ENCODE results near the gene CNTRL.
A peak's percentile ranks its signal among the peaks of the same experiment; 100 is the strongest.

Gene CNTRL

DNA sequence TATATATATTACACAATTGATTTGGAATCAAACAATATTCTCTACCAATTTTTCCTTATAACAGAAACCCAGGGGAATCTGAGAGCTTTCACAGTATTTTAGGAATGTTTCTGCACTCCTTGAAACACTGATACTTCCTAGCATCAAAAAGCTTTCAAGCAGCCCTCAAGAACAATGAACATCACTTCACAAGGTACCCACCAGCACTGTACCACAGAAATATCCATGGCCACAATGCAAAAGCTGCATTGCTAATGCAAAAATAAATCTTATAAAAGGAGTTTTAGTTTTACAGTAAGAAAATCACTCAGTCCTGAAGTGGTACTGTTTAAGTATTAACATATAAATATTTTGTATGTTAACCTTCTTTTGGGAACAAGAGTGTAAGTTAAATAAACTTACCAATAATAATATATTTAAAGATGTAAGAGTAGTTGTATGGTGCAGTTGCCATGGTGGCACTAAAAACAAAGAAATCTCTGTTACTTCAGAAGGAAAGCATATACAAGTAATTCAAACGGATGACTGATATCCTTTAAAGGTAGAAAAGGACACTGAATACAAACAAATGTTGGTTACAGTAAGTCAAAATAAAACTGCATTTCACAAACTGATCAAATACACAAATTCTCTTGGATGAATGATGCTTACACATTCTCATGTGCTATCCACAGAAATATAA, 118.3 kb downstream of the CNTRL start:
- no peak overlapping the region for H3K4me3 ChIP-seq (ENCODE audit: low read depth, low read length)
- TF ChIP-seq, protein P1, sequence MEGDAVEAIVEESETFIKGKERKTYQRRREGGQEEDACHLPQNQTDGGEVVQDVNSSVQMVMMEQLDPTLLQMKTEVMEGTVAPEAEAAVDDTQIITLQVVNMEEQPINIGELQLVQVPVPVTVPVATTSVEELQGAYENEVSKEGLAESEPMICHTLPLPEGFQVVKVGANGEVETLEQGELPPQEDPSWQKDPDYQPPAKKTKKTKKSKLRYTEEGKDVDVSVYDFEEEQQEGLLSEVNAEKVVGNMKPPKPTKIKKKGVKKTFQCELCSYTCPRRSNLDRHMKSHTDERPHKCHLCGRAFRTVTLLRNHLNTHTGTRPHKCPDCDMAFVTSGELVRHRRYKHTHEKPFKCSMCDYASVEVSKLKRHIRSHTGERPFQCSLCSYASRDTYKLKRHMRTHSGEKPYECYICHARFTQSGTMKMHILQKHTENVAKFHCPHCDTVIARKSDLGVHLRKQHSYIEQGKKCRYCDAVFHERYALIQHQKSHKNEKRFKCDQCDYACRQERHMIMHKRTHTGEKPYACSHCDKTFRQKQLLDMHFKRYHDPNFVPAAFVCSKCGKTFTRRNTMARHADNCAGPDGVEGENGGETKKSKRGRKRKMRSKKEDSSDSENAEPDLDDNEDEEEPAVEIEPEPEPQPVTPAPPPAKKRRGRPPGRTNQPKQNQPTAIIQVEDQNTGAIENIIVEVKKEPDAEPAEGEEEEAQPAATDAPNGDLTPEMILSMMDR (IDR thresholded peaks at IDR 0.05; ENCODE audit: insufficient read depth, low read length, missing control alignments): no peak
- CTCF ChIA-PET: interaction anchor here (1.0 kb wide), 1 partner anchor 127 kb away, joined by 3 read pairs; no protein-coding TSS in a partner anchor
- POLR2A ChIA-PET: no interaction called here
- no peak for DNase-seq (ENCODE audit: low read depth, low spot score)

DNA sequence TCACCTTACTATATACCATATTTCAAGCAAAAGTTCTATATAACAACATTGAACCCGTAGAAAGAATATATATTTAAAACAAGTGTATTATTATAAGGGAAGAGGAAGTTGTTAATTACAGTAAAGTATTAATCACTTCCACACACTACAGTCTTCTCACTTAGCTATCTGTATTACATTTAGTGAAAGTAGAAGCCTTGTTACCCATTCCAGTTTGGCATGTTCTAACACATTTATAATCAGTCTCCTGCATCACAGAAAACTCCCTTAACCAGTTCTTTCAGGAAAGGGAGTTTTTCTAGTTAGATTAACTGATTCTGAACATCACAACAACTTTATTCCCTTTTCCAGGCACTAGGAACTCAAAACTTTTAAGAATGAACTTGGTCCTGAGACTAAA, 120.0 kb downstream of the CNTRL start:
- TF ChIP-seq, protein P1 (IDR thresholded peaks at IDR 0.05; ENCODE audit: insufficient read depth, low read length, missing control alignments): no peak
- no peak overlapping the region for H3K4me3 ChIP-seq (ENCODE audit: low read depth, low read length)
- ChIA-PET CTCF (interaction anchor here (1.3 kb wide), 1 partner anchor 84 kb away, joined by 3 read pairs; no protein-coding TSS in a partner anchor), POLR2A (no interaction called here)
- no peak for DNase-seq (ENCODE audit: low read depth, low spot score)

GRCh38 chr9:121196389-121196788, 121.6 kb downstream of the CNTRL start:
- TF ChIP-seq, protein P1 (IDR thresholded peaks at IDR 0.05; ENCODE audit: insufficient read depth, low read length, missing control alignments): no peak
- DNase-seq (ENCODE audit: low read depth, low spot score): no peak
- CTCF ChIA-PET: interaction anchor here (7.5 kb wide), 1 partner anchor 15 kb away, joined by 66 read pairs; no protein-coding TSS in a partner anchor
- POLR2A ChIA-PET: no interaction called here
- H3K4me3 ChIP-seq (ENCODE audit: low read depth, low read length): no peak overlapping the region

DNA sequence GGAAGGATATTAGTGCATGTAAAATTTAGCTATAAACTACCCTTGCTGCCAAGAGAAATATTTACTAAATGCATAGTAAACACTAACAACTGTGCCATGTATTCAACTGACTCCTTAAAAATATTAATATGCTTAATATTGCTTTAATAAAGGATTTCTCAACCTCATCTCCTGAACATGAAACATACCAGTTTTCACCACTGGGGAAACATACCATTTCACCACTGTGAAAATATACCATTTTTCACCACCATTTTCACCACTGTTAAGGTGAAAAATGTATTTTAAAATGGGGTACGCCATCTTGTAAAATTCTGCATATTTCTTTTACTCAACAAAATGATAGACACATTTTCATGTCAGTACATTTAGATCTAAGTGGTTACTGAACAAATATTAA, 122.4 kb downstream of the CNTRL start:
- TF ChIP-seq, protein P1 (IDR thresholded peaks at IDR 0.05; ENCODE audit: insufficient read depth, low read length, missing control alignments): no peak
- DNase-seq (ENCODE audit: low read depth, low spot score): no peak
- ChIA-PET CTCF (interaction anchor here (1.4 to 7.5 kb wide), 2 partner anchors 9 to 15 kb away, joined by 3 to 66 read pairs; no protein-coding TSS in a partner anchor), POLR2A (no interaction called here)
- no peak overlapping the region for H3K4me3 ChIP-seq (ENCODE audit: low read depth, low read length)

DNA sequence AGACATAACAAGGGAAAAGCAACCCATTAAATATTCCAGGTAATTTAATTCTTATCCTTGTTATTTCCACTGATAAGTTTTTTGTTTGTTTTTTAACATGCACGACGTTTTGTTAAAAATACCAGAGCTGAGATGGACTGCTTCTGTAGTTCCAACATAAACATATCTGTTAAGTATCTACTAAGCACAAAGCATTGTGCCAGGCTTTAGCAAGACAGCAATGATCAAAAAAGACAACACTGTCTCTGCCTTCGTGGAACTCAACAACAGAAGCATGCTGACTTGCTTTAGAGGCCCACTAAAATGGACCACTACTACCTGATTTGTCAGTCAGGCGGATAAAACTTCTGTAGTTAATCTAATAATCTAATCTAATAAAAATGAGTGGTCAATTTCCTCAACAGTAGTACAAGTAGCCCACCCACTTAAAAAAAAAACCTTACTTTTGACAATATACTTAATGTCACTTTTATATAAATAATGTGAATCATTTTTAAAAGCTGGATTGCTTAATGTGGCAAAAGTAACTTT, 123.8 kb downstream of the CNTRL start:
- CTCF ChIA-PET: interaction anchor here (0.6 to 7.5 kb wide), 8 partner anchors 8 to 122 kb away, joined by 3 to 66 read pairs (median 3); no protein-coding TSS in a partner anchor

DNA sequence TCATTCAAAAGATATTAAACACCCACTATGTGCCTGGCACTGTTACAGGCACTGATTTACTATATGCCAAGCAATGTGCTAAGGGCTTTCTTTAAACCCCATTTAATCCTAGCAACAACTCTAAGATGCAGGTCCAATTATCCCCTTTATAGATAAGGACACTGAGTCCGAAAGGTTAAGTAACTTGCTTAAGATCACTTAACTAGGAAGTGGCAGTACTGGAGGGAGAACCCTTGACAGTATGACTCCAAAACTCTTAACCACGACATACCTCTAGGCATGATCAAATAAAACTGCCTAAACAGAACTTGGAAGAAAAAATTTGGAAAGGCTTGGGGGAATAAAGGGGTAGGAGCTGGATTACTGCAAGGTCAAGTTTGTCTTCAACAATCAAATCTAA, 125.2 kb downstream of the CNTRL start:
- TF ChIP-seq, protein P1 (IDR thresholded peaks at IDR 0.05; ENCODE audit: insufficient read depth, low read length, missing control alignments): no peak
- ChIA-PET POLR2A (no interaction called here), CTCF (interaction anchor here (1.0 to 7.5 kb wide), 7 partner anchors 12 to 219 kb away, joined by 3 to 66 read pairs (median 6); no protein-coding TSS in a partner anchor)
- H3K4me3 ChIP-seq (ENCODE audit: low read depth, low read length): peak overlapping the region; percentile 82
- DNase-seq (ENCODE audit: low read depth, low spot score): no peak

More for the DNA sequence above, 123.8 kb downstream of the CNTRL start:
- POLR2A ChIA-PET: no interaction called here
- DNase-seq (ENCODE audit: low read depth, low spot score): no peak
- TF ChIP-seq, protein P1 (IDR thresholded peaks at IDR 0.05; ENCODE audit: insufficient read depth, low read length, missing control alignments): no peak
- no peak overlapping the region for H3K4me3 ChIP-seq (ENCODE audit: low read depth, low read length)
